SU-DHL-6 (cell line): ENCODE measurements around the gene OGDH.

Experiments
- H2AFZ ChIP-seq: fragments of 200-600 bp; sonication (generic); 2 replicates; pipeline ENCODE4 v1.6.1; 2014; ENCODE audit warnings: low read depth, mild to moderate bottlenecking, moderate library complexity, mixed read lengths, antibody characterized with exemption, low read length; ENCODE audit not compliant: severe bottlenecking
- H3F3A ChIP-seq: fragments of 200-600 bp; shearing (Covaris generic); 2 replicates; pipeline ENCODE4 v1.6.0; 2016; ENCODE audit warnings: antibody characterized with exemption, mild to moderate bottlenecking; ENCODE audit not compliant: insufficient read depth
- H3K27ac ChIP-seq: fragments of 200-600 bp; sonication (generic); 2 replicates; pipeline ENCODE4 v1.5.1; 2016; ENCODE audit warnings: low read depth, mild to moderate bottlenecking, low read length, moderate library complexity, mixed read lengths
- H3K27me3 ChIP-seq: fragments of 200-600 bp; sonication (generic), shearing (Covaris generic); 2 replicates; pipeline ENCODE4 v1.6.0; 2014; ENCODE audit warnings: mild to moderate bottlenecking, low read length
- H3K36me3 ChIP-seq: fragments of 200-600 bp; sonication (generic); 2 replicates; pipeline ENCODE4 v1.6.1; 2014; ENCODE audit warnings: mild to moderate bottlenecking, low read length, mixed read lengths
- H3K4me2 ChIP-seq: fragments of 300-600, 200-600 bp; shearing (Covaris generic), sonication (generic); 2 replicates; pipeline ENCODE4 v1.6.0; 2014; ENCODE audit warnings: low read length, low read depth, mild to moderate bottlenecking; ENCODE audit not compliant: poor library complexity, severe bottlenecking
- H3K4me3 ChIP-seq: fragments of 200-600 bp; sonication (generic); 2 replicates; pipeline ENCODE4 v1.5.1; 2014; ENCODE audit warnings: antibody characterized with exemption, low read length, mild to moderate bottlenecking, mixed read lengths; ENCODE audit not compliant: insufficient read depth, poor library complexity, severe bottlenecking
- H3K79me2 ChIP-seq: fragments of 200-600 bp; sonication (generic); 2 replicates; pipeline ENCODE4 v1.6.1; 2014; ENCODE audit warnings: mild to moderate bottlenecking, low read length, moderate library complexity; ENCODE audit not compliant: insufficient read depth
- H3K9ac ChIP-seq: fragments of 200-600 bp; sonication (generic); 2 replicates; pipeline ENCODE4 v1.7.0; 2014; ENCODE audit warnings: mild to moderate bottlenecking, low read length
- H3K9me2 ChIP-seq: fragments of 200-600 bp; sonication (generic); replicated peaks from 2 replicates; pipeline ENCODE4 v1.6.1; 2014; ENCODE audit warnings: low read length; ENCODE audit not compliant: insufficient read depth
- H3K9me3 ChIP-seq: fragments of 200-600 bp; sonication (generic); 2 replicates; pipeline ENCODE4 v1.6.1; 2014; ENCODE audit warnings: low read length, mixed read lengths; ENCODE audit not compliant: insufficient read depth
- H4K20me1 ChIP-seq: fragments of 200-600 bp; sonication (generic); 2 replicates; pipeline ENCODE4 v1.6.1; 2014; ENCODE audit warnings: low read depth, mild to moderate bottlenecking, antibody characterized with exemption, low read length, moderate library complexity, mixed read lengths
- CTCF ChIP-seq: fragments of 200-600 bp; sonication (generic); IDR thresholded peaks from one replicate; pipeline ENCODE4 v1.5.1; 2017; ENCODE audit warnings: antibody characterized with exemption, mild to moderate bottlenecking, low read length, moderate library complexity; ENCODE audit not compliant: insufficient read depth, poor library complexity, severe bottlenecking
- EZH2phosphoT487 ChIP-seq: fragments of 200-600 bp; sonication (generic), shearing (Covaris generic); conservative IDR thresholded peaks from 2 replicates; pipeline ENCODE4 v1.6.1; 2018; ENCODE audit warnings: mild to moderate bottlenecking, antibody characterized with exemption, low read length, moderate library complexity, mixed read lengths

The OGDH gene

DNA sequence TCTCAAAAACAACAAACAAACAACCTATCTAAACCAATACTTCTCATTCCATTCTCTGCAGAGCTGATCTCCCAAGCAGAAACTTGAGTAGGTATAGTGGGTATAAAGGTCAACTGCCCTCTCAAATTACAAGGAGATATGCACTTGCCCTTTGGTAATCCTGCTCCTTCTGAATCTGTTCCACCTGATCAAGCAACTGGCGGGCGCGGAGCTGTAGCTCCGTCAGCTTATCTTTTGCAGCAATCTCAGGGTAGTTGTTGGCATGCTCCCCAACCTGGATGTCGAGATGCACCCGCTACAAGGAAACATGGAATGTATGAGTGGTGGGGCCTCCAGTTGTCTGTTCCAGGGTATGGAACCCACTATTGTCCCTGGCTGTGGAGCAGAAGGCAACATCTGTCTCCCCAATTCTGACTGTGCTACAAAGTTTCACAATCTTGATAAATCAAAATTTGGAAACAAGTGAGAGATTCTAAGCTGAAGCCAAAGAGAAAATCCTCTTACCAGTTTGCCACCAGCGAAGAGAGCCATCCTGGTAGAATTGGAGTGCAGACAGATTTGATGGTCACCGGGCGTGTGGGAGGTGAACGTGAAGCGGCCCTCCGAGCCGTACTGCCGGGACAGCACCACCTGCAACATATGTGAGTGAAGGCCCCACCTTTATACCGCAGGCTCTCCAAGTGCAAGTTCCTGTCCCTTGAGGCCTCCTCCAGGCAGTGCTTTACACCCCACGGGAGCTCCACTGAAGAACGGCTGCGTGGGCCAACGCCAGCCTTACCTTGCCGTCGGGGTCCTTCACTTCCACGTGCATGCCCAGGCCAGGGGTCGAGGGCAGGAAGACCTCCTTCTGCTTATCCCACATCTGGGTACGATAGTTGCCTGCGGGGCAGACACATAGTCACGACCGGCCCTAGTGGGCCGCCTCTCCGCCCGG lies 25.2 kb upstream of the OGDH start:
- peak overlapping the region; percentile 68 for H3K4me3 ChIP-seq
- H3K9me2 ChIP-seq = no peaks in the 10 kb centered on the region
- H3F3A ChIP-seq = peaks cover 9% of the 10 kb centered on the region
- H3K27me3 ChIP-seq = no peaks in the 10 kb centered on the region
- TF ChIP-seq CTCF (no peak), EZH2phosphoT487 (no peak)
- peak overlapping the region; percentile 86 for H3K9ac ChIP-seq
- no peaks in the 10 kb centered on the region for H3K9me3 ChIP-seq
- peak overlapping the region; percentile 76 for H3K27ac ChIP-seq
- H2AFZ ChIP-seq = peak overlapping the region; percentile 15
- H3K79me2 ChIP-seq = peaks cover 23% of the 10 kb centered on the region
- H3K4me2 ChIP-seq = peak overlapping the region; percentile 78
- H4K20me1 ChIP-seq = no peaks in the 10 kb centered on the region
- H3K36me3 ChIP-seq = peaks cover 11% of the 10 kb centered on the region; the same call in 1 of the 2 replicates

DNA sequence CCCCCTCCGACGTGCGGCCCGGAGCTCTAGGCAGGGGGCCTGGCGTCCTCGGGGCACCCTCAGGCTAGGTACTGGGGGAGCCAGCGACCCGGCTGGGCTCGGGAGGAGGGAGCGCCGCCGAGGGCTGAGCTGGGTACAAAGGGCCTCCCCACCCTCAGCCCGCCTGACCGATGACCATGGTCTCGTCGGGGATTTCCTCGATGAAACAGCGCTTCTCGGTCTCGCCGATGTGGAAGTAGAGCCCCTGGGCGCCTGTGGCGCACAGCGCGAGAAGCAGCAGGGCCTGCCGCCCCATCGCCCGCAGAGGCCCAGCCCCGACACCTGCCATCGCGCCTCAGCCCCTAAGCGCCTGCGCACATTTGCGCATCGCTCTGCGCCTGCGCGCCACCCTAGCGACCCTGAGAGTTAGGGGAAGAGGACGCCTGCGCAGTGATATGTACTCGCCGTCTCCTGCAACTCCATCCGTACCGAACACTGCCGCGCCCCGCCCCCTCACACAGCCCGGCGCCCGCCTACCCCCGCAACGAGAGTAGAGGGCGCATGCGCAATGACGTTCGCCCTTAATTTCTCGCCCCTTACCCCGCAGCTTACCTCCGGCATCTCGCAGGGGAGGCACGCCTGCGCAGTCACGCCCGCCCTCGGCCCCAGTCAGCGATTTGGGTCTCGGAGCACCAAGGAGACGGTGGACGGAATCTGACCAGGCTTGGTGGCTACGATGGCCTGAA lies 24.4 kb upstream of the OGDH start, which contains the start of gene TMED4:
Gene TMED4 (minus strand): TSS at position 353 of the 725 bp plus-strand sequence. CDS start 25 bp downstream, at position 328.
- Histone ChIP-seq H3K9me3 (no peaks in the 10 kb centered on the region), H3K4me2 (peak within 1 kb of the TSS; percentile 78), H3K9me2 (no peaks in the 10 kb centered on the region), H3K27me3 (no peaks in the 10 kb centered on the region), H3K27ac (peak within 1 kb of the TSS; percentile 76), H3K9ac (peak within 1 kb of the TSS; percentile 86), H2AFZ (peak within 1 kb of the TSS; percentile 95), H3K4me3 (peak within 1 kb of the TSS; percentile 68), H3K79me2 (peaks cover 23% of the 10 kb centered on the region), H3F3A (peaks cover 9% of the 10 kb centered on the region), H4K20me1 (no peaks in the 10 kb centered on the region), H3K36me3 (peaks cover 11% of the 10 kb centered on the region; the same call in 1 of the 2 replicates)
- TF ChIP-seq CTCF (no peak), EZH2phosphoT487 (no peak)

DNA sequence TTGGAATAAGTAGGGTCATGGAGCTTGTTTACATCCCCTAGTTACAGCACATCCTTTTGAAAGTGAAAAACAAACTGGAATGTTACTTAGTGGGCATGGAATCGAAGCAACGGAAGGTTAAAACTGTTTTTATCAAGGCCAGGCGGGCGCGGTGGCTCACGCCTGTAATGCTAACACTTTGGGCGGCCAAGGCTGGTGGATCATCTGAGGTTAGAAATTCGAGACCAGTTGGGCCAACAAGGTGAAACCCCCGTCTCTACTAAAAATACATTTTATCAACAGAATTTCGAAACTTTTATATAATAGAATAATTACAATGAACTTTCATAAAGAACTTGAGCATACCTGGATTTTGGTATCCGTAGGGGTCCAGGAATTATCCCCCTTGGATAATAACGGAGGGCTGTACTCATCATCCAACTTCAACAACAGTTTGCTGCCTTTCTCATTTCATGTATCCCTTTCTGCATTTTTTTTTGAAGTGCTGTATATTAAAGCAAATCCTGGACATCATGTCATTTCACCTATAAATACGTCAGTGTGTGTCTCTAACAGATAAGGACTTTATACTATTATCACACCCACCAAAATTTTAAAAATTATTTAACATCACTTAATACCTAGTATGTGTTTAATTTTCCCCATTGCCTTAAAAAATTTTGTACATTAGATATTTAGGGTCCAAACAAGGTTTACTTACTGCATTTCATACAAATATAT lies 23.1 kb upstream of the OGDH start:
- H3K9me3 ChIP-seq = no peaks in the 10 kb centered on the region
- peaks cover 23% of the 10 kb centered on the region for H3K79me2 ChIP-seq
- H3K36me3 ChIP-seq = peaks cover 11% of the 10 kb centered on the region; the same call in 1 of the 2 replicates
- H3F3A ChIP-seq = peaks cover 9% of the 10 kb centered on the region
- peak overlapping the region; percentile 64 for H3K4me3 ChIP-seq
- H4K20me1 ChIP-seq = no peaks in the 10 kb centered on the region
- H3K27ac ChIP-seq = no peak overlapping the region
- H3K9ac ChIP-seq = peak overlapping the region; percentile 73
- TF ChIP-seq CTCF (no peak), EZH2phosphoT487 (no peak)
- H3K4me2 ChIP-seq = peak overlapping the region; percentile 76
- H3K27me3 ChIP-seq = no peaks in the 10 kb centered on the region
- no peaks in the 10 kb centered on the region for H3K9me2 ChIP-seq
- H2AFZ ChIP-seq = peak overlapping the region; percentile 95
